Measurements from ENCODE around the gene PRIMA1. TPM values are rescaled to one million over a fixed set of nuclear protein-coding genes. Genes with fewer than 3 reads are reported as not detected.

Gene PRIMA1
- total RNA-seq, 4 donors from 2014 or later: 14.0 to 28.8 (median 16.4) TPM

- Histone ChIP-seq H3K4me1 (no peaks in the 10 kb centered on the region), H3K36me3 (peaks cover 0 to 35% of the 10 kb centered on the region in 2 donors), H3K27ac (no peak overlapping the region), H3K4me3 (no peak overlapping the region), H3K9me3 (no peaks in the 10 kb centered on the region), H3K27me3 (no peaks in the 10 kb centered on the region)
- no peak for ATAC-seq
- no CpG with 5 or more reads among the region's 3 CpGs for WGBS, 2 donors (ENCODE audit: low coverage in 1 of 2)
- TF ChIP-seq POLR2A (IDR thresholded peaks at IDR 0.05) (no peak), EP300 (IDR thresholded peaks at IDR 0.05) (no peak), POLR2AphosphoS5 (IDR thresholded peaks at IDR 0.05) (no peak)
- TF ChIP-seq, protein P1, sequence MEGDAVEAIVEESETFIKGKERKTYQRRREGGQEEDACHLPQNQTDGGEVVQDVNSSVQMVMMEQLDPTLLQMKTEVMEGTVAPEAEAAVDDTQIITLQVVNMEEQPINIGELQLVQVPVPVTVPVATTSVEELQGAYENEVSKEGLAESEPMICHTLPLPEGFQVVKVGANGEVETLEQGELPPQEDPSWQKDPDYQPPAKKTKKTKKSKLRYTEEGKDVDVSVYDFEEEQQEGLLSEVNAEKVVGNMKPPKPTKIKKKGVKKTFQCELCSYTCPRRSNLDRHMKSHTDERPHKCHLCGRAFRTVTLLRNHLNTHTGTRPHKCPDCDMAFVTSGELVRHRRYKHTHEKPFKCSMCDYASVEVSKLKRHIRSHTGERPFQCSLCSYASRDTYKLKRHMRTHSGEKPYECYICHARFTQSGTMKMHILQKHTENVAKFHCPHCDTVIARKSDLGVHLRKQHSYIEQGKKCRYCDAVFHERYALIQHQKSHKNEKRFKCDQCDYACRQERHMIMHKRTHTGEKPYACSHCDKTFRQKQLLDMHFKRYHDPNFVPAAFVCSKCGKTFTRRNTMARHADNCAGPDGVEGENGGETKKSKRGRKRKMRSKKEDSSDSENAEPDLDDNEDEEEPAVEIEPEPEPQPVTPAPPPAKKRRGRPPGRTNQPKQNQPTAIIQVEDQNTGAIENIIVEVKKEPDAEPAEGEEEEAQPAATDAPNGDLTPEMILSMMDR (IDR thresholded peaks at IDR 0.05): no peak
Measured at GRCh38 chr14:93719256-93719655, 69.0 kb downstream of the PRIMA1 start.

GRCh38 chr14:93717668-93718320 is 70.5 kb downstream of the PRIMA1 start:
- no peak overlapping the region for H3K27ac ChIP-seq
- ATAC-seq: no peak
- WGBS, 2 donors (ENCODE audit: low coverage in 1 of 2): 80 to 100% methylated on average over 1 to 2 of the region's 13 CpGs
- peaks cover 13% of the 10 kb centered on the region for H3K27me3 ChIP-seq
- H3K9me3 ChIP-seq: no peaks in the 10 kb centered on the region
- H3K36me3 ChIP-seq: peaks cover 0 to 29% of the 10 kb centered on the region in 2 donors
- H3K4me1 ChIP-seq: no peaks in the 10 kb centered on the region
- H3K4me3 ChIP-seq: no peak overlapping the region
- no peak for TF ChIP-seq POLR2AphosphoS5 (IDR thresholded peaks at IDR 0.05)
- TF ChIP-seq EP300 (IDR thresholded peaks at IDR 0.05): no peak
- TF ChIP-seq POLR2A (IDR thresholded peaks at IDR 0.05): no peak

DNA sequence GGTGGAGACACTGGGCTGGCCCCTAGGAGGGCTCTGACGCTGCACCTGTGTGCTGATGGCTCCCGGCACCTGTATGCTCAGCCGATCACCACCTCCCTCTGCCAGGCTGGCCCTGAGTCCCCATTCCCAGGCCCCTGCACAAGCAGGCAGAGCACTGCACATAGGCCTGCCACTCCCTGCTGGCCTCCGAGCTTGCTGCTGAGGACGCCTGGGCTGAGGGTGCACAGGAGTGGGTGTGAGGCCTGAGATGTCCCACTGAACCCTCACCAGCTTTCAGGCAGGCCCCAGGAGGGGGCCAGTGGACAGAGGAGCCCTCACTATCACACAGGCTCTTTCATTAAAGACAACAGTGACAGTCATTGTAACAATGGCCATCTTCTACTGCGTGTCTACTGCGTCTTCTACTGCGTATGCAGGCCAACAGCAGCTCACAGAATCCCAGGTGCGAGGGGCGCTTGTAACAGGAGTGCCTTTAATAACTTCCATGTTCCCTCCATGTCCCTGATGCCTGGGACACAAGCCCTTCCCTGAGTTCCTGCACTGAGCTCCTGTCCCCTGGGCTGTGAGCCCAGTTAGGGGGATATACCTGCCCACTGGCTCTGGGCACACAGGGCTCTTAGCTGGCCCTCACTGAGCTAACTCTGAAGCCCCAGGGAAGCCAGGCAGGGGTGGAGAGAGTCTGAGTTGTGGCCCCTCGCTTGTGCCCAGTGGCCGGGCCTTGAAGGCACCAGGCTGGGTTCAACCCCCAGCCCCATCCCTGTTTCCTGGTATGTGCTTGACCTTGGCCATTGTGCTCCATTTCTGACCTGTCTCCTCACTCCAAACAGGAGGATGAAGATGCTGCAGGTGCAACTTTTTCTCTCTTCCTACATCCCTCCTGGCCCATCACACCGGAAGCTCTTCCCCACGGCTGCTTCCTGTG is 71.3 kb downstream of the PRIMA1 start:
- no peak overlapping the region for H3K4me3 ChIP-seq
- no peak for ATAC-seq
- H3K27me3 ChIP-seq: peaks cover 19% of the 10 kb centered on the region
- H3K36me3 ChIP-seq: peaks cover 0 to 23% of the 10 kb centered on the region in 2 donors
- H3K27ac ChIP-seq: no peak overlapping the region
- no peaks in the 10 kb centered on the region for H3K4me1 ChIP-seq
- TF ChIP-seq POLR2AphosphoS5 (IDR thresholded peaks at IDR 0.05) (no peak), EP300 (IDR thresholded peaks at IDR 0.05) (no peak), POLR2A (IDR thresholded peaks at IDR 0.05) (no peak)
- TF ChIP-seq, protein P1 (IDR thresholded peaks at IDR 0.05): no peak
- WGBS, 2 donors (ENCODE audit: low coverage in 1 of 2): 80 to 97% methylated on average over 1 to 6 of the region's 14 CpGs
- H3K9me3 ChIP-seq: no peaks in the 10 kb centered on the region

DNA sequence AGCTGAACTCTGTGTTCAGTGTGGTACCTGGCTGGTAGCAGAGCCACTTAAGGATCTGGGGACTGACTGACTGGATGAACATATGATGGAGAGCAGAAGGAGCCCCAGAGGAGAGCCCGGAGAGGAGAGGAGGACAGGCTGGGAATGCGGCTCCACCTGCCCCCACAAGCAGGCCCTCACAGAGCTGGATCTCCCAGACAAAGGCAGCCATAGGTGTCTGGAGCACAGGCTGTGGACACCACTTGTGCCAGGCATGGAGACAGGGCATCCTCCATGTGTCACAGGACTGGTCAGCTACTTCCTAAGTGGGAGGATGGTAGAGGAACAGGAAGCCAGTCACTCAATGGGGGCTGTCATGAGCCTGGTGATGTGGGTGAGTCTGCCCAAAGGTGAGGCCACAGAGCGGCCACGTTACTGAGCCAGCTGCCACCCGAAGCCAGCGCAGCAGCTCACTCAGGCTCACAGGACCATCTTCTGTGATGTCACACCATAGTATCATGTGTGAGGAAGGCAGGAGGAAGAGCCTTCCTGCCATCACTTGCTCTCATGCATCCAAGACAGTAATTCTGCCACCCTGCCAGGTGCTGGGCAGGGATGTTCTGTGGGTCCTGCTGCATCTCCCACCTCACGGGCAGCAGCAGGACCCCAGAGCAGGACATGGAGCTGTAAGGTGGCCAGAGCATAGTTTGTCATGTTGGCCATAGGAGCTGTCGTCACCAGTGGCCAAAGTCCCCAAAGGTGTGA is 72.1 kb downstream of the PRIMA1 start:
- peaks cover 0 to 17% of the 10 kb centered on the region in 2 donors for H3K36me3 ChIP-seq
- 71% methylated on average over 1 of the region's 8 CpGs; no CpG with 5 or more reads in 1 of the 2 donors for WGBS, 2 donors (ENCODE audit: low coverage in 1 of 2)

More for the DNA sequence above, 72.1 kb downstream of the PRIMA1 start:
- Histone ChIP-seq H3K4me3 (no peak overlapping the region), H3K9me3 (no peaks in the 10 kb centered on the region), H3K27ac (no peak overlapping the region), H3K27me3 (peaks cover 19% of the 10 kb centered on the region), H3K4me1 (no peaks in the 10 kb centered on the region)
- TF ChIP-seq POLR2A (IDR thresholded peaks at IDR 0.05): no peak
- TF ChIP-seq, protein P1 (IDR thresholded peaks at IDR 0.05): no peak
- TF ChIP-seq POLR2AphosphoS5 (IDR thresholded peaks at IDR 0.05): no peak
- no peak for TF ChIP-seq EP300 (IDR thresholded peaks at IDR 0.05)
- no peak for ATAC-seq
